Type B pancreatic cell (in vitro differentiated cells): ENCODE data around the gene CABP7. TPM values are rescaled to one million over a fixed set of nuclear protein-coding genes. Genes with fewer than 3 reads are reported as not detected.
A peak's percentile ranks its signal among the peaks of the same experiment; 100 is the strongest.

Experiments
- DNase-seq: peaks from one replicate; pipeline ENCODE4 v3.0.0; 2021; ENCODE audit warnings: mixed read lengths; ENCODE audit not compliant: unreplicated experiment; ENCODE audit errors: extremely low spot score
- H3K27ac Mint-ChIP-seq: 2 replicates; pipeline ENCODE4 v1.8.0; 2021; ENCODE audit warnings: mild to moderate bottlenecking, mixed read lengths
- H3K27me3 Mint-ChIP-seq: 2 replicates; pipeline ENCODE4 v1.8.0; 2021; ENCODE audit warnings: mixed read lengths
- H3K36me3 Mint-ChIP-seq: 2 replicates; pipeline ENCODE4 v1.8.0; 2021; ENCODE audit warnings: mixed read lengths
- H3K4me1 Mint-ChIP-seq: one replicate; pipeline ENCODE4 v1.8.0; 2021; ENCODE audit warnings: mixed read lengths; ENCODE audit not compliant: unreplicated experiment
- H3K4me3 Mint-ChIP-seq: 2 replicates; pipeline ENCODE4 v1.8.0; 2021; ENCODE audit warnings: mild to moderate bottlenecking, mixed read lengths
- H3K9me3 Mint-ChIP-seq: 2 replicates; pipeline ENCODE4 v1.8.0; 2021; ENCODE audit warnings: mixed read lengths
- total RNA-seq: library from RNA; stranded (reverse); gene quantifications from 2 replicates; pipeline ENCODE4 v1.2.1, GENCODE V29; 2021; ENCODE audit warnings: low replicate concordance
- TF ChIP-seq, protein P1 (sequence below): fragments of 200-600 bp; sonication (generic); conservative IDR thresholded peaks from 2 replicates; pipeline ENCODE4 v1.5.0; 2021; ENCODE audit warnings: antibody characterized with exemption, mild to moderate bottlenecking

CABP7 gene
- total RNA-seq, 1 donor from 2014 or later: 1.7 TPM

- DNase-seq: no peak
- Mint-ChIP-seq H3K27ac (no peak overlapping the region), H3K4me1 (no peaks in the 10 kb centered on the region), H3K27me3 (peaks cover 37% of the 10 kb centered on the region), H3K4me3 (no peak overlapping the region), H3K9me3 (no peaks in the 10 kb centered on the region), H3K36me3 (no peaks in the 10 kb centered on the region)
- TF ChIP-seq, protein P1, sequence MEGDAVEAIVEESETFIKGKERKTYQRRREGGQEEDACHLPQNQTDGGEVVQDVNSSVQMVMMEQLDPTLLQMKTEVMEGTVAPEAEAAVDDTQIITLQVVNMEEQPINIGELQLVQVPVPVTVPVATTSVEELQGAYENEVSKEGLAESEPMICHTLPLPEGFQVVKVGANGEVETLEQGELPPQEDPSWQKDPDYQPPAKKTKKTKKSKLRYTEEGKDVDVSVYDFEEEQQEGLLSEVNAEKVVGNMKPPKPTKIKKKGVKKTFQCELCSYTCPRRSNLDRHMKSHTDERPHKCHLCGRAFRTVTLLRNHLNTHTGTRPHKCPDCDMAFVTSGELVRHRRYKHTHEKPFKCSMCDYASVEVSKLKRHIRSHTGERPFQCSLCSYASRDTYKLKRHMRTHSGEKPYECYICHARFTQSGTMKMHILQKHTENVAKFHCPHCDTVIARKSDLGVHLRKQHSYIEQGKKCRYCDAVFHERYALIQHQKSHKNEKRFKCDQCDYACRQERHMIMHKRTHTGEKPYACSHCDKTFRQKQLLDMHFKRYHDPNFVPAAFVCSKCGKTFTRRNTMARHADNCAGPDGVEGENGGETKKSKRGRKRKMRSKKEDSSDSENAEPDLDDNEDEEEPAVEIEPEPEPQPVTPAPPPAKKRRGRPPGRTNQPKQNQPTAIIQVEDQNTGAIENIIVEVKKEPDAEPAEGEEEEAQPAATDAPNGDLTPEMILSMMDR: no peak
Measured at GRCh38 chr22:29724843-29725242, 5.0 kb downstream of the CABP7 start.

DNA sequence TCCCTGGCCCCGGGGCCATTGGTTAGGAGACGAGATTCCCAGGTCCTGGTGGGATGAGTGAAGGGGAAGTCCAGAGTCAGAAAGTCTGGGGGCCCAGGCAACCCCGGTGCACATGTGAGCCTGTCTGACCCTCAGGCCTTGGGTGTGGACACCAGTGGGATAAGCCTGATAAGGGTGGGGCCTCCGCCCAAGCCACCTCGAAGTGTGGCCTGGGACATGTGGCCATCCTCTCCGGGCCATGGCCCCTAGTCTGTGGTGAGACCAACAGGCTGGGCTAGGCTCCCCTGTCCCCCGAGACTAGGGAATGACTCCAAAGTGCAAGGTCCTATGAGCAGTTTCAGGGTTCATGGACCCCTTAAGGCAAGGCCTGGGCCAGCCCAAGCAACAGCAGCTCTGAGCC is 6.3 kb downstream of the CABP7 start:
- DNase-seq: no peak
- no peaks in the 10 kb centered on the region for H3K4me1 Mint-ChIP-seq
- TF ChIP-seq, protein P1: no peak
- peaks cover 37% of the 10 kb centered on the region for H3K27me3 Mint-ChIP-seq
- H3K27ac Mint-ChIP-seq: no peak overlapping the region
- no peaks in the 10 kb centered on the region for H3K36me3 Mint-ChIP-seq
- H3K4me3 Mint-ChIP-seq: no peak overlapping the region
- H3K9me3 Mint-ChIP-seq: no peaks in the 10 kb centered on the region

DNA sequence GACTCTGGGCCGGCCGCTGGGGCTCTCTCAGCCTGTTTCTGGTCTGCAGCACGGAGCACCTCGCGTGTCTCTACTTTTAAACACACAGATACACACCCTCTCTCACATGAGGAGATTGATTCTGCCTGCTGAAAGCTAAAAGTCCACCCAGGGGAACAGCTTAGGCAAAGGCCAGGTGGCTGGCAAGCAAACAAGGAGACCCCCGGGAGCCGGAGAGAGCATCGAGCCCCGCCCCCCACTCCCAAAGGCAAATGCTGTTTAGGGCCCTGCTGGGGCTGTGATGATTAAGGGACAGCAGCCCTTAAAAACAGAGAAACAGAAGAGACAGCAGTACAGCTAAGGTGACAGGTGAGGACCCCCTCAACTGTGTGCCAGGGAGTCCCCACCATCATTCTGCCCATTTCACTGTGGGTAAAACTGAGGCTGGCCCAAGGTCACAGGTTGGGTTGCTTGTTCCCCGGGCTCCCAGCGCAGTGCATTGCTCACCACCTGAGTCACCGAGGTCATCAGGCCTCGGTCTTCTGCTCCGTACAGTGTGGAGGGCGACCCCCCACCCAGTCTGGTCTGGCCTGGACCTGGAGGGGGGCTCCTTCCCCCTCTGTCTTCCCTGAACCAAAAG is 6.8 kb downstream of the CABP7 start:
- H3K9me3 Mint-ChIP-seq: no peaks in the 10 kb centered on the region
- DNase-seq: no peak
- no peaks in the 10 kb centered on the region for H3K36me3 Mint-ChIP-seq
- H3K4me1 Mint-ChIP-seq: no peaks in the 10 kb centered on the region
- no peak overlapping the region for H3K4me3 Mint-ChIP-seq
- TF ChIP-seq, protein P1: no peak
- H3K27me3 Mint-ChIP-seq: peaks cover 32% of the 10 kb centered on the region
- no peak overlapping the region for H3K27ac Mint-ChIP-seq

GRCh38 chr22:29727131-29727523 is 7.3 kb downstream of the CABP7 start:
- no peaks in the 10 kb centered on the region for H3K36me3 Mint-ChIP-seq
- TF ChIP-seq, protein P1: peak; percentile 65
- no peaks in the 10 kb centered on the region for H3K4me1 Mint-ChIP-seq
- DNase-seq: no peak
- H3K9me3 Mint-ChIP-seq: no peaks in the 10 kb centered on the region
- peaks cover 29% of the 10 kb centered on the region for H3K27me3 Mint-ChIP-seq
- H3K27ac Mint-ChIP-seq: no peak overlapping the region
- no peak overlapping the region for H3K4me3 Mint-ChIP-seq

DNA sequence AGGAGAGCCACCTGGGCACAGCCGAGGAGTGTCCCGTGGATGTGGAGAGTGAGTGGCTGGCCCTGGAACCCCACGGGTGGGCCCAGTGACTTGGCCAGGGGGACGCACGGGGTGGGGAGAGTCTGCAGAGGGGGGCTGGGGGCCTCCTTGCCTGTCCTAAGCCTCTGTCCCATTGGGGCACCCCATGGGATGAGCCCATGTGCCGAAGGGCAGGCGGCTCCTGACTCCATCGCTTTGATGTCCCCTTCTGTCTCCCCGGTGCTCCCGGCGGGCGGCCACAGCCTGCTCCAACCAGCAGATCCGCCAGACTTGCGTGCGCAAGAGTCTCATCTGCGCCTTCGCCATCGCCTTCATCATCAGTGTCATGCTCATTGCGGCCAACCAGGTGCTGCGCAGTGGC is 9.4 kb downstream of the CABP7 start:
- Mint-ChIP-seq H3K9me3 (no peaks in the 10 kb centered on the region), H3K4me1 (peaks cover 4% of the 10 kb centered on the region), H3K27me3 (peaks cover 13% of the 10 kb centered on the region), H3K27ac (no peak overlapping the region), H3K4me3 (no peak overlapping the region), H3K36me3 (no peaks in the 10 kb centered on the region)
- TF ChIP-seq, protein P1: no peak
- no peak for DNase-seq
